Measurements from ENCODE around the gene CAPN2. TPM values are rescaled to one million over a fixed set of nuclear protein-coding genes. Genes with fewer than 3 reads are reported as not detected.
A peak's percentile ranks its signal among the peaks of the same experiment; 100 is the strongest.

Gene CAPN2
- total and polyA plus RNA-seq, 3 donors from 2014 or later: 99.0 to 179 (median 174) TPM

DNA sequence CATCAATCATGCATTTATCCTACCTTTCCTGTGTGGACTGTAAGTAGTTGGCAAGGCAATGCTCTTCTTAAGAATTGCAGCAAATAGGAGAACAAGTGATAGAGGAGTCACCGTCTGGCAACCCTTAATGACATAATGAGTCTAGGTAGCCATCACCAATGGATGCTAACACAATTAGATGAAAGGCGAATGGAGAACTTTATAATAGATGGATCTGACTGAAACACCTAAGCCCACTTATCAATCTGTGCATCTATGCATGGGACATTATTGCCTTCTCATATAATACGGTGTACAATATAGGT, 27.9 kb upstream of the CAPN2 start:
- 86% methylated on average over 3 of the region's 3 CpGs for WGBS, 2 donors
- H3K4me3 ChIP-seq: no peak overlapping the region
- no peak overlapping the region for H3K27ac ChIP-seq
- TF ChIP-seq POLR2A (IDR thresholded peaks at IDR 0.05): no peak
- TF ChIP-seq, protein P1, sequence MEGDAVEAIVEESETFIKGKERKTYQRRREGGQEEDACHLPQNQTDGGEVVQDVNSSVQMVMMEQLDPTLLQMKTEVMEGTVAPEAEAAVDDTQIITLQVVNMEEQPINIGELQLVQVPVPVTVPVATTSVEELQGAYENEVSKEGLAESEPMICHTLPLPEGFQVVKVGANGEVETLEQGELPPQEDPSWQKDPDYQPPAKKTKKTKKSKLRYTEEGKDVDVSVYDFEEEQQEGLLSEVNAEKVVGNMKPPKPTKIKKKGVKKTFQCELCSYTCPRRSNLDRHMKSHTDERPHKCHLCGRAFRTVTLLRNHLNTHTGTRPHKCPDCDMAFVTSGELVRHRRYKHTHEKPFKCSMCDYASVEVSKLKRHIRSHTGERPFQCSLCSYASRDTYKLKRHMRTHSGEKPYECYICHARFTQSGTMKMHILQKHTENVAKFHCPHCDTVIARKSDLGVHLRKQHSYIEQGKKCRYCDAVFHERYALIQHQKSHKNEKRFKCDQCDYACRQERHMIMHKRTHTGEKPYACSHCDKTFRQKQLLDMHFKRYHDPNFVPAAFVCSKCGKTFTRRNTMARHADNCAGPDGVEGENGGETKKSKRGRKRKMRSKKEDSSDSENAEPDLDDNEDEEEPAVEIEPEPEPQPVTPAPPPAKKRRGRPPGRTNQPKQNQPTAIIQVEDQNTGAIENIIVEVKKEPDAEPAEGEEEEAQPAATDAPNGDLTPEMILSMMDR (IDR thresholded peaks at IDR 0.05): no peak
- H3K9me3 ChIP-seq: no peaks in the 10 kb centered on the region
- no peak for DNase-seq
- intact Hi-C loops (cut with DNase I; ENCODE audit: low total_unique reads): loop anchor here (10.0 kb wide), 1 partner anchor 550 kb away; no protein-coding TSS in a partner anchor
- no peaks in the 10 kb centered on the region for H3K27me3 ChIP-seq
- H3K36me3 ChIP-seq (ENCODE audit: low read depth, missing control alignments): no peaks in the 10 kb centered on the region
- H3K4me1 ChIP-seq: no peaks in the 10 kb centered on the region

DNA sequence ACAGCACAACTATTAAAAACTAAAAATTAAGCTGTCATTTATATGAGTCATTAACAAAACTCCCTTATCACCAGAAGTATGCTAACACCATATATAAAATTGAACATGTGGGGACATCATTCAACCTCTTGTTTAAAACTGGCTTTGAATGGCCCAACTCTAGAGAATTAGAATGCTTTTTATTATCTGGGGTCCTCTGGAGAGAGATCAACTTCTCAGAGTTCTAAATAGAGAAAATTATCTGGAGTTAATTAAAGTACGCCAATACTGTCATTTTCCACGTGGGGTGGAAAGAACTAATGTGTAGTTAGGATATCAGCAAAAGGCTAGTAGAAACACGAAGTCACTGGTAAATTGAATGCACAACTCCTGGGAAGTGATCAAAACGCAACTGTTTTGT, 21.2 kb upstream of the CAPN2 start:
- Histone ChIP-seq H3K9me3 (no peaks in the 10 kb centered on the region), H3K4me1 (peaks cover 6% of the 10 kb centered on the region), H3K4me3 (no peak overlapping the region), H3K36me3 (ENCODE audit: low read depth, missing control alignments) (no peaks in the 10 kb centered on the region), H3K27ac (no peak overlapping the region), H3K27me3 (no peaks in the 10 kb centered on the region)
- 79 to 86% methylated on average over 4 of the region's 4 CpGs for WGBS, 2 donors
- no peak for TF ChIP-seq POLR2A (IDR thresholded peaks at IDR 0.05)
- TF ChIP-seq, protein P1 (IDR thresholded peaks at IDR 0.05): no peak
- DNase-seq: no peak
- intact Hi-C loops (cut with DNase I; ENCODE audit: low total_unique reads): no loop called here

DNA sequence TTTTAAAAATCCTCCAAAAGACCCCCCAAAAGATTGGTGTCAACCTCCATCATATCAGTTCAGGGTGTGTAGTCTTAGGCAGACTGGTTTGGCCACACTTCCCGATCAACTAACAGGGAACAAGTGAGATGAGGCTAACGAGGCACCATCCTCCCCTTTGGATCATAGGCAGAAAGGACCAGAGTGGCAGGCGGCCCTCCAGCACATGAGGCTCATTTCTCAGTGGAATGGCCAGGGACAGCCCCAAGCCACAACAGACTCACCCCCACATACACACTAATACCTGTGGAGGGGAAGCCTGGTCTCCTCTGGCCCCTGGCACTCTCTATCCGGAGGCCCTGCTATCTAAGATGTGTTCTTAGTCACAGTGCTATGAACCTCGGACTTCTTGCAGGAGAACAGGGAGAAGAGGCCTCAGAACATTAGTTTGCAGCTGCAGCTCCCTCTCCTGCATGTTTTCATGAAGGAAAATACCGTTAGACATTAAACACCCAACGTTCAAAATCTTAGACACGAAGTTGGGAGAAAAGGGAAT, 17.3 kb upstream of the CAPN2 start:
- H3K27ac ChIP-seq: no peak overlapping the region
- 62 to 63% methylated on average over 8 of the region's 8 CpGs for WGBS, 2 donors
- intact Hi-C loops (cut with DNase I; ENCODE audit: low total_unique reads): no loop called here
- TF ChIP-seq POLR2A (IDR thresholded peaks at IDR 0.05): no peak
- TF ChIP-seq, protein P1 (IDR thresholded peaks at IDR 0.05): no peak
- DNase-seq: no peak
- no peaks in the 10 kb centered on the region for H3K27me3 ChIP-seq
- H3K36me3 ChIP-seq (ENCODE audit: low read depth, missing control alignments): no peaks in the 10 kb centered on the region
- H3K9me3 ChIP-seq: no peaks in the 10 kb centered on the region
- peaks cover 13% of the 10 kb centered on the region for H3K4me1 ChIP-seq
- H3K4me3 ChIP-seq: no peak overlapping the region

DNA sequence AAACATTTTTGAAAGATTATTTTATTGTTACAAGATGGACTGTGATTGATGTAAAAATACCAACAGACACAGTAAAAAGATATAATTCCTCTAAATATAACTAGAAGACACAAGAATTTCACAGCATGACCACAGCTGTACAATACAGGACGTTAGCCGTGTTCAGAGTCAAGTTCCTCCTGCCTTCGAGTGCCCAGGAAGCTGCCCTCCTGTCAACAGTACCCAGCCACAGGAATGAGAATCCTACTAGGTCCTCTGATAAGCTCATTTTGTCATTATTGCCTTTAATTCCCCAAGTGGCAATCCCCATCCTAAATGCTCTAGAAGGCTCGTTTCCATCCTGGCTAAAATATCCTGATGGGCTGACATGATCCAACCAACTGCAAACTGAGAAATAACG, 16.4 kb upstream of the CAPN2 start:
- DNase-seq: no peak
- H3K4me1 ChIP-seq: peaks cover 21% of the 10 kb centered on the region
- H3K36me3 ChIP-seq (ENCODE audit: low read depth, missing control alignments): no peaks in the 10 kb centered on the region
- no peak overlapping the region for H3K4me3 ChIP-seq
- H3K27ac ChIP-seq: no peak overlapping the region
- intact Hi-C loops (cut with DNase I; ENCODE audit: low total_unique reads): no loop called here
- H3K27me3 ChIP-seq: no peaks in the 10 kb centered on the region
- TF ChIP-seq, protein P1 (IDR thresholded peaks at IDR 0.05): no peak
- TF ChIP-seq POLR2A (IDR thresholded peaks at IDR 0.05): no peak
- 57 to 64% methylated on average over 5 of the region's 5 CpGs for WGBS, 2 donors
- H3K9me3 ChIP-seq: no peaks in the 10 kb centered on the region

DNA sequence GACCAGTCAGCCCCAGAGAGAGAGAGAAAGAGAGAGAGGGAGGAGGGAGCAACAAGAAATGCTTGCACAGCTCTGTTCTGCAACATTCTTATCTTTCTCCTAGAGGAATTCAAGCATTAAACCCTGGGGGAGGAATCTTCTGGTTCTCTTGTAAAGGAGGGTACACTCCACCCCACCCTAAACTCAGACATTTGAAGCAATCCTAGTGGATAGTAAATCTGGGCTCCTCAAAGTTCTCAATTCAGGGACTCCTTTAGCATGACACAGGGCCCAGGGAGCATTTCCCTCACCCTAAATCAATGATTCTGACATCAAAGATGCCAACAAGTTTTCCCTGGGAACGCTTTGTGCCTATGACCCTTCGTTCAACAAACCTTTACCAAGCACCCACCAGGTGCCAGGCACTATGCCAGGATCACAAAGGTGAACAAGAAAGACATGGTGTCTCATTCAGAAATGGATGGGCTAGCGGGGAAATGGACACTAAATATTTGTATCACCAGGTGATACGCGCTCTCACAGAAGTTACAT, 11.9 kb upstream of the CAPN2 start:
- no peaks in the 10 kb centered on the region for H3K36me3 ChIP-seq (ENCODE audit: low read depth, missing control alignments)
- peak overlapping the region in 1 of 2 donors; percentile 84 for H3K27ac ChIP-seq
- no peak overlapping the region for H3K4me3 ChIP-seq
- TF ChIP-seq, protein P1 (IDR thresholded peaks at IDR 0.05): no peak
- WGBS, 2 donors: 48 to 60% methylated on average over 5 of the region's 5 CpGs
- H3K9me3 ChIP-seq: no peaks in the 10 kb centered on the region
- DNase-seq: no peak
- intact Hi-C loops (cut with DNase I; ENCODE audit: low total_unique reads): no loop called here
- H3K4me1 ChIP-seq: peaks cover 33% of the 10 kb centered on the region
- no peaks in the 10 kb centered on the region for H3K27me3 ChIP-seq

All from testis (tissue), 3 donors.